IMR-90 (cell line): ENCODE measurements around the gene ITGA6. TPM values are rescaled to one million over a fixed set of nuclear protein-coding genes. Genes with fewer than 3 reads are reported as not detected.

Experiments
- ATAC-seq: fragments of 200-7000 bp; cut with Tn5 transposase; 2 replicates; pipeline ENCODE4 v1.9.1; 2020; ENCODE audit warnings: low read depth, mild to moderate bottlenecking, moderate library complexity
- BruUV-seq: library from RNA; stranded (reverse); fragments of 400-500 nt; replicated peaks from 2 replicates; lab custom pipeline; 2021; lab: Mats Ljungman, UMichigan
- CTCF ChIA-PET: fragments of 300-600 bp; formaldehyde crosslinking; extraction: SDS; loops from one replicate; lab custom pipeline; 2021; ENCODE audit warnings: antibody characterized with exemption; lab: Yijun Ruan, JAX
- POLR2A ChIA-PET: fragments of 300-600 bp; sonication (Branson Sonifier 250); formaldehyde crosslinking; loops from one replicate; lab custom pipeline; 2022; ENCODE audit warnings: antibody characterized with exemption; ENCODE audit not compliant: unreplicated experiment; lab: Charles Lee
- DNase-seq: peaks from one replicate; pipeline ENCODE4 v3.0.0; 2013
- H2AFZ ChIP-seq: replicated peaks from 2 replicates; pipeline ENCODE3; 2013; ENCODE audit warnings: low read length, mild to moderate bottlenecking; ENCODE audit not compliant: poor library complexity
- H2AK5ac ChIP-seq: 2 replicates; pipeline ENCODE4 v1.6.1; 2013; ENCODE audit warnings: low read depth, low read length, inconsistent platforms
- H2AK9ac ChIP-seq: replicated peaks from 2 replicates; pipeline ENCODE3; 2013; ENCODE audit warnings: mild to moderate bottlenecking, low read depth, low read length, moderate library complexity; ENCODE audit not compliant: poor library complexity
- H2BK120ac ChIP-seq: 2 replicates; pipeline ENCODE4 v1.6.1; 2013; ENCODE audit warnings: low read depth, low read length, inconsistent platforms
- H2BK15ac ChIP-seq: 3 replicates; pipeline ENCODE4 v1.6.1; 2013; ENCODE audit warnings: low read depth, low read length, inconsistent platforms
- H2BK20ac ChIP-seq: 2 replicates; pipeline ENCODE4 v1.6.1; 2013; ENCODE audit warnings: low read depth, mild to moderate bottlenecking, inconsistent platforms, low read length, moderate library complexity
- H2BK5ac ChIP-seq: 2 replicates; pipeline ENCODE4 v1.6.1; 2013; ENCODE audit warnings: mild to moderate bottlenecking, low read depth, low read length, inconsistent platforms; ENCODE audit not compliant: poor library complexity, severe bottlenecking
- H3K14ac ChIP-seq: replicated peaks from 2 replicates; pipeline ENCODE4 v1.6.1; 2013; ENCODE audit warnings: low read depth, low read length, inconsistent platforms
- H3K18ac ChIP-seq: 2 replicates; pipeline ENCODE4 v1.6.1; 2013; ENCODE audit warnings: low read depth, low read length, control low read depth
- H3K23ac ChIP-seq: 2 replicates; pipeline ENCODE4 v1.6.1; 2013; ENCODE audit warnings: low read depth, low read length, inconsistent platforms
- H3K27ac ChIP-seq: 2 replicates; pipeline ENCODE4 v1.5.1; 2013; ENCODE audit warnings: mild to moderate bottlenecking, control low read depth, low read length; ENCODE audit not compliant: insufficient read depth
- H3K27me3 ChIP-seq: 2 replicates; pipeline ENCODE4 v1.6.1; 2013; ENCODE audit warnings: low read length; ENCODE audit not compliant: control insufficient read depth, insufficient read depth
- H3K36me3 ChIP-seq: 2 replicates; pipeline ENCODE4 v1.6.1; 2013; ENCODE audit warnings: low read length, mixed read lengths; ENCODE audit not compliant: control insufficient read depth, insufficient read depth
- H3K4ac ChIP-seq: 2 replicates; pipeline ENCODE4 v1.6.1; 2013; ENCODE audit warnings: low read depth, low read length, inconsistent platforms
- H3K4me1 ChIP-seq: 2 replicates; pipeline ENCODE4 v1.6.1; 2013; ENCODE audit warnings: low read length, mixed read lengths; ENCODE audit not compliant: control insufficient read depth, insufficient read depth
- H3K4me2 ChIP-seq: 2 replicates; pipeline ENCODE4 v1.6.1; 2013; ENCODE audit warnings: low read depth, mild to moderate bottlenecking, control low read depth, low read length, moderate library complexity
- H3K4me3 ChIP-seq: 2 replicates; pipeline ENCODE4 v1.5.1; 2013; ENCODE audit warnings: low read depth, mild to moderate bottlenecking, control low read depth, low read length, moderate library complexity; ENCODE audit not compliant: insufficient read depth
- H3K56ac ChIP-seq: 2 replicates; pipeline ENCODE4 v1.6.1; 2013; ENCODE audit warnings: low read length, inconsistent platforms; ENCODE audit not compliant: insufficient read depth; ENCODE audit errors: extremely low read depth
- H3K79me1 ChIP-seq, 2 experiments: 2 replicates each; pipeline ENCODE4 v1.6.1; 2013; ENCODE audit warnings: low read length in 2 of 2, inconsistent platforms in 1 of 2, low read depth in 1 of 2
- H3K9ac ChIP-seq: 2 replicates; pipeline ENCODE4 v1.6.1; 2013; ENCODE audit warnings: low read depth, low read length, control low read depth
- H3K9me1 ChIP-seq: 2 replicates; pipeline ENCODE4 v1.6.1; 2013; ENCODE audit warnings: low read length, inconsistent platforms; ENCODE audit not compliant: insufficient read depth
- H3K9me3 ChIP-seq: 2 replicates; pipeline ENCODE4 v1.6.1; 2013; ENCODE audit warnings: low read length; ENCODE audit not compliant: control insufficient read depth, insufficient read depth
- H4K20me1 ChIP-seq: 2 replicates; pipeline ENCODE4 v1.6.1; 2013; ENCODE audit warnings: low read length, inconsistent platforms; ENCODE audit not compliant: insufficient read depth
- H4K5ac ChIP-seq: 2 replicates; pipeline ENCODE4 v1.6.1; 2013; ENCODE audit warnings: mild to moderate bottlenecking, low read depth, low read length, control low read depth
- H4K8ac ChIP-seq, 2 experiments: 2 replicates each; pipeline ENCODE4 v1.6.1; 2013; ENCODE audit warnings: low read depth in 2 of 2, low read length in 2 of 2, control low read depth in 1 of 2, inconsistent platforms in 1 of 2
- H4K91ac ChIP-seq: 2 replicates; pipeline ENCODE4 v1.6.1; 2013; ENCODE audit warnings: low read depth, low read length, inconsistent platforms; ENCODE audit not compliant: insufficient read depth
- RCOR1 ChIP-seq: IDR thresholded peaks from 2 replicates; pipeline ENCODE4 v1.6.1; 2012; ENCODE audit warnings: mild to moderate bottlenecking, low read length, improper control_type of control experiment; ENCODE audit not compliant: insufficient replicate concordance
- WGBS, 2 experiments: methylation state at CpG; one replicate each; pipeline versions ENCODE4 v1.1.5 to v1.1.7; 2013; ENCODE audit warnings: missing lambda C conversion rate in 2 of 2; ENCODE audit not compliant: insufficient read length in 1 of 2; ENCODE audit errors: extremely low coverage in 2 of 2; 5-methylcytosine and 5-hydroxymethylcytosine counted together
- dilution Hi-C: fragments of 300-500 bp; cut with HindIII; formaldehyde crosslinking; loops from one replicate; pipeline ENCODE4 v1.14.3; 2018; ENCODE audit warnings: low sequenced_read_pairs; ENCODE audit not compliant: unreplicated experiment
- in situ Hi-C: fragments of 300-500 bp; cut with MboI; formaldehyde crosslinking; loops from 3 replicates; pipeline ENCODE4 v1.14.3; 2019; ENCODE audit warnings: low sequenced_read_pairs, inconsistent platforms, mixed read lengths
- intact Hi-C: fragments of 100-400 bp; cut with micrococcal nuclease; formaldehyde crosslinking; loops from 2 replicates; pipeline ENCODE4 v1.10.0; 2022
- polyA plus RNA-seq, 3 experiments: library from polyadenylated mRNA; depleted of rRNA; stranded (reverse); fragments of >200 nt; gene quantifications; 2 replicates each; pipeline ENCODE4 v1.2.3, GENCODE V29; 2012; ENCODE audit warnings: low replicate concordance in 1 of 3
- total RNA-seq: library from RNA; depleted of rRNA; stranded (reverse); fragments of >200 nt; gene quantifications from 2 replicates; pipeline ENCODE4 v1.2.3, GENCODE V29; 2012
- TF ChIP-seq, protein P1 (sequence below): conservative IDR thresholded peaks from 2 replicates; pipeline ENCODE4 v1.5.1; 2012; ENCODE audit warnings: mild to moderate bottlenecking, low read depth, low read length, improper control_type of control experiment

The ITGA6 gene
- total and polyA plus RNA-seq, 2 of the 4 experiments (the other 2 are of a cell fraction) = 12.5 to 43.9 TPM

DNA sequence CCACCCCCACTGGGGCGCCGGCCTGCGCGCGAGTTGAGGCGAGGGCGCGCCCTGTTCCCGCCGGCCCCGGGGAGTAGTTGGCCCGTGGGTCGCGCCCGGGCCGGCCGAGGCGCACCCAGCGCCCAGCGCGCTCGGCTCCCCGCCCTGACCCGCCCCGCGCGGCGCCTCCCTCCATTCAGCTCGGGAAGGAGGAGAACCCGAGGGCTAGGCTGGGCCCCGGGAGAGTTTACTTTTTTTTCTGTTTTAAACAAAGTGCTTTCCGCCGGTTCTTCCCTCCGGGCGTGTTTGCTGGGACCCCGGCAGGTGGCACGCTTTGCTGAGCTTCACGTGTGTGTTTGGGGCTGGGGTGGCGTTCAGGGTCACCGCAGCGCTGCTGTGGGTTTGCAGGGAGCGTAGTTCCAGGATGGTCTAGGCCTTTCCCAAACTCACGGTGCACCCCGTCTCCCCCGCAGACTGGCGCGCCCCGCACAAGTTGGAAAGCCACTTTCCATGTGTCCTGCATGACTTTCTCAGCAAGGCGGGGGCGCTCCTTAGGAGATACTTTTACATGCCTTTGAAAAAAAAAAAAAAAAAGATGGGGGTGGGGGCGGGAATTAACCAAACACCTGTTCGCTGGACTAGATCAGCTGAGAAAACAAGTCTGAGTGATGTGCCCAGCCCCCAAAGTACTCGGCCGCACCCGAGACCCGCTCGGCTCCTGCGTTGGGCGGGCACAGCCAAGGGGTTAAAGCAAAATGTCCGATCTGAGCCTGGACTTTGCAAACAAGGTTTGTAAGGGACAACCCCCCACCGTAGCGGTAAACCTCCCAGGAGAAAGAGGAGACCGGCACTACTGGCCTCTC, 825 bp downstream of the ITGA6 start:
- Histone ChIP-seq H4K91ac (no peak overlapping the region), H3K4ac (peak overlapping the region; percentile 28), H3K27ac (peak overlapping the region; percentile 17; the same call in 1 of the 2 replicates), H2AFZ (peak overlapping the region; percentile 93), H3K23ac (peak overlapping the region; percentile 54; the same call in 1 of the 2 replicates), H4K5ac (no peak overlapping the region), H2BK5ac (no peak overlapping the region), H3K18ac (no peak overlapping the region), H4K20me1 (no peaks in the 10 kb centered on the region), H2BK120ac (no peak overlapping the region), H3K4me1 (peaks cover 7% of the 10 kb centered on the region), H2BK15ac (no peak overlapping the region; the same call in 2 of the 3 replicates), H3K9me3 (no peaks in the 10 kb centered on the region), H3K14ac (peak overlapping the region; percentile 53; the same call in 1 of the 2 replicates), H3K56ac (no peak overlapping the region), H3K36me3 (no peaks in the 10 kb centered on the region), H3K4me2 (peak overlapping the region; percentile 99), H3K9me1 (peaks cover 2% of the 10 kb centered on the region; the same call in 1 of the 2 replicates), H3K79me1 (peaks cover 23 to 37% of the 10 kb centered on the region in 2 experiments), H3K4me3 (peak overlapping the region; percentile 82), H4K8ac (peak overlapping the region in 1 of 2 experiments; percentile 48; a peak in 1 of 4 replicates), H2AK5ac (no peak overlapping the region), H2BK20ac (no peak overlapping the region), H3K9ac (peak overlapping the region; percentile 65), H2AK9ac (peak overlapping the region; percentile 77), H3K27me3 (peaks cover 5% of the 10 kb centered on the region; the same call in 1 of the 2 replicates)
- DNase-seq (no peak), ATAC-seq (peak; percentile 75)
- no TSS peak for BruUV-seq
- dilution Hi-C loops = no loop called here
- in situ Hi-C loops = no loop called here
- ChIA-PET POLR2A (no interaction called here), CTCF (interaction anchor here (1.0 to 1.8 kb wide), 3 partner anchors 12 to 146 kb away, joined by 3 to 5 read pairs (median 3); no protein-coding TSS in a partner anchor)
- intact Hi-C loops = loop anchor here (2.0 kb wide), 1 partner anchor 33 kb away; no protein-coding TSS in a partner anchor
- TF ChIP-seq, protein P1, sequence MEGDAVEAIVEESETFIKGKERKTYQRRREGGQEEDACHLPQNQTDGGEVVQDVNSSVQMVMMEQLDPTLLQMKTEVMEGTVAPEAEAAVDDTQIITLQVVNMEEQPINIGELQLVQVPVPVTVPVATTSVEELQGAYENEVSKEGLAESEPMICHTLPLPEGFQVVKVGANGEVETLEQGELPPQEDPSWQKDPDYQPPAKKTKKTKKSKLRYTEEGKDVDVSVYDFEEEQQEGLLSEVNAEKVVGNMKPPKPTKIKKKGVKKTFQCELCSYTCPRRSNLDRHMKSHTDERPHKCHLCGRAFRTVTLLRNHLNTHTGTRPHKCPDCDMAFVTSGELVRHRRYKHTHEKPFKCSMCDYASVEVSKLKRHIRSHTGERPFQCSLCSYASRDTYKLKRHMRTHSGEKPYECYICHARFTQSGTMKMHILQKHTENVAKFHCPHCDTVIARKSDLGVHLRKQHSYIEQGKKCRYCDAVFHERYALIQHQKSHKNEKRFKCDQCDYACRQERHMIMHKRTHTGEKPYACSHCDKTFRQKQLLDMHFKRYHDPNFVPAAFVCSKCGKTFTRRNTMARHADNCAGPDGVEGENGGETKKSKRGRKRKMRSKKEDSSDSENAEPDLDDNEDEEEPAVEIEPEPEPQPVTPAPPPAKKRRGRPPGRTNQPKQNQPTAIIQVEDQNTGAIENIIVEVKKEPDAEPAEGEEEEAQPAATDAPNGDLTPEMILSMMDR = 0 out of 2 replicates have a peak, but pooled peaks have one; percentile 9
- no peak for TF ChIP-seq RCOR1
- WGBS, 2 experiments = 0% methylated on average over 3 of the region's 63 CpGs; no CpG with 5 or more reads in 1 of the 2 experiments
